Mammary epithelial cell (primary cell): ENCODE results near the gene FOXN3.

ENCODE experiments used
- CTCF ChIP-seq, 2 donors: IDR thresholded peaks in 1 of 2; conservative IDR thresholded peaks in 1 of 2; 2 replicates each; pipeline ENCODE4 v1.5.1; 2011 to 2012; ENCODE audit warnings: inconsistent platforms in 2 of 2, low read length in 2 of 2, mild to moderate bottlenecking in 2 of 2, control low read depth in 1 of 2, low read depth in 1 of 2; ENCODE audit not compliant: insufficient read depth in 1 of 2; ENCODE audit errors: extremely low read depth in 1 of 2
- EZH2 ChIP-seq: IDR thresholded peaks from 2 replicates; pipeline ENCODE4 v1.6.1; 2012; ENCODE audit warnings: low read length, inconsistent platforms, borderline replicate concordance

- TF ChIP-seq CTCF (conservative IDR thresholded peaks at IDR 0.05 in 1 of 2, IDR thresholded peaks at IDR 0.05 in 1 of 2; ENCODE audit: extremely low read depth in 1 of 2, insufficient read depth in 1 of 2, low read depth in 1 of 2, low read length in 2 of 2), result no peak
- no peak for TF ChIP-seq EZH2
Measured at GRCh38 chr14:89366864-89367778, 49.9 kb downstream of the FOXN3 start.
